Mesothelial cell of epicardium (in vitro differentiated cells): ENCODE measurements around the gene WDR59. TPM values are rescaled to one million over a fixed set of nuclear protein-coding genes. Genes with fewer than 3 reads are reported as not detected.

Experiments used
- DNase-seq, 2 experiments: peaks; one replicate each; pipeline ENCODE4 v3.0.0; 2021; ENCODE audit warnings: low spot score in 2 of 2; ENCODE audit not compliant: unreplicated experiment in 2 of 2
- H3K27ac Mint-ChIP-seq: 2 replicates; pipeline ENCODE4 v1.8.0; 2021; ENCODE audit warnings: mixed read lengths
- H3K27me3 Mint-ChIP-seq: 2 replicates; pipeline ENCODE4 v1.8.0; 2021; ENCODE audit warnings: low read depth, mixed read lengths
- H3K36me3 Mint-ChIP-seq: 2 replicates; pipeline ENCODE4 v1.8.0; 2021; ENCODE audit warnings: mixed read lengths
- H3K4me1 Mint-ChIP-seq: 2 replicates; pipeline ENCODE4 v1.8.0; 2021; ENCODE audit warnings: mixed read lengths
- H3K4me3 Mint-ChIP-seq: 2 replicates; pipeline ENCODE4 v1.8.0; 2021; ENCODE audit warnings: mild to moderate bottlenecking, moderate library complexity, mixed read lengths
- H3K9me3 Mint-ChIP-seq: 2 replicates; pipeline ENCODE4 v1.8.0; 2021; ENCODE audit warnings: mixed read lengths
- CTCF ChIP-seq: fragments of 200-600 bp; sonication (generic); IDR thresholded peaks from one replicate; pipeline ENCODE4 v1.5.0; 2021; ENCODE audit warnings: antibody characterized with exemption; ENCODE audit not compliant: unreplicated experiment
- total RNA-seq: library from RNA; stranded (reverse); gene quantifications from 3 replicates; pipeline ENCODE4 v1.2.1, GENCODE V29; 2021

Gene WDR59
- total RNA-seq, 1 donor from 2014 or later = 134 TPM

- H3K9me3 Mint-ChIP-seq = peaks cover 23% of the 10 kb centered on the region
- no peak for DNase-seq
- TF ChIP-seq CTCF = no peak
- H3K36me3 Mint-ChIP-seq = peaks cover 3% of the 10 kb centered on the region
- H3K4me3 Mint-ChIP-seq = no peak overlapping the region
- H3K27ac Mint-ChIP-seq = peak overlapping the region; percentile 27
- H3K27me3 Mint-ChIP-seq = peaks cover 6% of the 10 kb centered on the region
- peaks cover 11% of the 10 kb centered on the region for H3K4me1 Mint-ChIP-seq
These were observed 159.0 kb downstream of the WDR59 start for GRCh38 chr16:74825941-74826340.

GRCh38 chr16:74825016-74825415, 159.9 kb downstream of the WDR59 start:
- H3K4me3 Mint-ChIP-seq = no peak overlapping the region
- peaks cover 6% of the 10 kb centered on the region for H3K27me3 Mint-ChIP-seq
- no peak for DNase-seq
- peaks cover 32% of the 10 kb centered on the region for H3K9me3 Mint-ChIP-seq
- peaks cover 3% of the 10 kb centered on the region for H3K36me3 Mint-ChIP-seq
- peaks cover 11% of the 10 kb centered on the region for H3K4me1 Mint-ChIP-seq
- no peak for TF ChIP-seq CTCF
- no peak overlapping the region for H3K27ac Mint-ChIP-seq

Other genes with a start within 250 kb of the WDR59 start
- 0.18 TPM in 1 of 3 replicates, not detected in the others for gene FA2H, start 210.3 kb downstream of the WDR59 start, total RNA-seq
- gene ZNRF1, start 13.9 kb upstream of the WDR59 start, total RNA-seq = 52.9 to 55.0 TPM (median 53.1 TPM) in 3 replicates
- 0.65 to 0.86 TPM (median 0.66 TPM) in 3 replicates for gene LDHD, start 131.7 kb upstream of the WDR59 start, total RNA-seq
- gene ZFP1, start 163.4 kb upstream of the WDR59 start, total RNA-seq = 21.8 to 22.3 TPM (median 21.8 TPM) in 3 replicates
- not detected in 3 replicates for gene CTRB2, start 222.0 kb upstream of the WDR59 start, total RNA-seq
- gene CTRB1, start 233.9 kb upstream of the WDR59 start, total RNA-seq = not detected in 3 replicates